Measurements from ENCODE around the gene MGME1. TPM values are rescaled to one million over a fixed set of nuclear protein-coding genes. Genes with fewer than 3 reads are reported as not detected.
A peak's percentile ranks its signal among the peaks of the same experiment; 100 is the strongest.

MGME1 gene
- total and polyA plus RNA-seq, 9 of the 15 experiments (the other 6 are each of a cell fraction or from before 2014, with no cell fraction given): 13.4 to 45.1 (median 30.6) TPM

DNA sequence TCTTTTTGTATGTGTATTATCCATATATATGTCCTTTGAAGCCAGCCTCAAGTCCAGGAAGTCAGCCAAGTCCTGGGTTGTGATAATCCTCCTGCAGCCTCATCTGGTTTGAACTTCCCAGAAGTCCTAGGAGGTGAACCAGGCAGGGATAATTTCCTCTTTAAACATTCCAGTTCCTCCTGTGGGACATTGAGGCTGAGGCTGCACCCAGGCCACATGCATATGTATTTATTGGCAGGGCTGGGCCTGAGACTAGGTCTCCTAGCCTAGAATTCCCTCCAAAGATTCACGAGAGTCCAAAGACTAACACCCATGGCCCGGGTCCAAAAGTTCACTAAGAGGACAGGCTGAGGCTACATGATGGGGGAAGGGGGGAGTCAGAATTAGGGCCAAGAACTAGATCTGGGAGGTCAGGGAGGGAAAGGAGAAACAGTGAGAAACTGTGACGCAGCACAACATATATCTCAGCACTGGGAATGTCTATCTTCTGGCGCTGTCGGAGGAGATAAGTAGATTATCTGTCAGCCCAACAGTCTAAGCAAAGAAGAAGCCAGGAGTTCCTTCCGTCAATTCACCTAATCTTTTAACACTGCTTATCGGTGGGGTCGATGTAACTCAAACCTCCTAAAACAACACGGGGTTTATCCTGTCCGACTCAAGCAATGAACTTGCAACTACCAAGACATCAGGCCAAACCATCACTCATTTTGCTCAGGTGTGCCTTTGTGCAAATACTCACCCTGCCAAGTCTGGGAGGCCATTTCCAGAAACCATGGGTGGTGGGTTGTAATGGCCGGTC, 43.5 kb upstream of the MGME1 start (continued):
- TF ChIP-seq PHB2 (IDR thresholded peaks at IDR 0.05; ENCODE audit: low read depth): peak; percentile 84
- TF ChIP-seq HCFC1 (IDR thresholded peaks at IDR 0.05; ENCODE audit: low read depth, low read length): no peak
- TF ChIP-seq ZNF282 (CRISPR knock-in tag; IDR thresholded peaks at IDR 0.05): no peak
- TF ChIP-seq, protein P1, sequence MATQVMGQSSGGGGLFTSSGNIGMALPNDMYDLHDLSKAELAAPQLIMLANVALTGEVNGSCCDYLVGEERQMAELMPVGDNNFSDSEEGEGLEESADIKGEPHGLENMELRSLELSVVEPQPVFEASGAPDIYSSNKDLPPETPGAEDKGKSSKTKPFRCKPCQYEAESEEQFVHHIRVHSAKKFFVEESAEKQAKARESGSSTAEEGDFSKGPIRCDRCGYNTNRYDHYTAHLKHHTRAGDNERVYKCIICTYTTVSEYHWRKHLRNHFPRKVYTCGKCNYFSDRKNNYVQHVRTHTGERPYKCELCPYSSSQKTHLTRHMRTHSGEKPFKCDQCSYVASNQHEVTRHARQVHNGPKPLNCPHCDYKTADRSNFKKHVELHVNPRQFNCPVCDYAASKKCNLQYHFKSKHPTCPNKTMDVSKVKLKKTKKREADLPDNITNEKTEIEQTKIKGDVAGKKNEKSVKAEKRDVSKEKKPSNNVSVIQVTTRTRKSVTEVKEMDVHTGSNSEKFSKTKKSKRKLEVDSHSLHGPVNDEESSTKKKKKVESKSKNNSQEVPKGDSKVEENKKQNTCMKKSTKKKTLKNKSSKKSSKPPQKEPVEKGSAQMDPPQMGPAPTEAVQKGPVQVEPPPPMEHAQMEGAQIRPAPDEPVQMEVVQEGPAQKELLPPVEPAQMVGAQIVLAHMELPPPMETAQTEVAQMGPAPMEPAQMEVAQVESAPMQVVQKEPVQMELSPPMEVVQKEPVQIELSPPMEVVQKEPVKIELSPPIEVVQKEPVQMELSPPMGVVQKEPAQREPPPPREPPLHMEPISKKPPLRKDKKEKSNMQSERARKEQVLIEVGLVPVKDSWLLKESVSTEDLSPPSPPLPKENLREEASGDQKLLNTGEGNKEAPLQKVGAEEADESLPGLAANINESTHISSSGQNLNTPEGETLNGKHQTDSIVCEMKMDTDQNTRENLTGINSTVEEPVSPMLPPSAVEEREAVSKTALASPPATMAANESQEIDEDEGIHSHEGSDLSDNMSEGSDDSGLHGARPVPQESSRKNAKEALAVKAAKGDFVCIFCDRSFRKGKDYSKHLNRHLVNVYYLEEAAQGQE (IDR thresholded peaks at IDR 0.05; ENCODE audit: borderline replicate concordance): peak; percentile 39; the same call in 1 of the 2 replicates
- TF ChIP-seq, protein P1 (CRISPR knock-in tag; IDR thresholded peaks at IDR 0.05; ENCODE audit: low read depth): no peak
- TF ChIP-seq ZNF23 (CRISPR knock-in tag; IDR thresholded peaks at IDR 0.05): no peak
- TF ChIP-seq, protein P2, sequence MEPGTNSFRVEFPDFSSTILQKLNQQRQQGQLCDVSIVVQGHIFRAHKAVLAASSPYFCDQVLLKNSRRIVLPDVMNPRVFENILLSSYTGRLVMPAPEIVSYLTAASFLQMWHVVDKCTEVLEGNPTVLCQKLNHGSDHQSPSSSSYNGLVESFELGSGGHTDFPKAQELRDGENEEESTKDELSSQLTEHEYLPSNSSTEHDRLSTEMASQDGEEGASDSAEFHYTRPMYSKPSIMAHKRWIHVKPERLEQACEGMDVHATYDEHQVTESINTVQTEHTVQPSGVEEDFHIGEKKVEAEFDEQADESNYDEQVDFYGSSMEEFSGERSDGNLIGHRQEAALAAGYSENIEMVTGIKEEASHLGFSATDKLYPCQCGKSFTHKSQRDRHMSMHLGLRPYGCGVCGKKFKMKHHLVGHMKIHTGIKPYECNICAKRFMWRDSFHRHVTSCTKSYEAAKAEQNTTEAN (CRISPR knock-in tag; IDR thresholded peaks at IDR 0.05): no peak
- no peak; the same call in 1 of the 2 replicates for TF ChIP-seq ZBED1 (IDR thresholded peaks at IDR 0.05)
- TF ChIP-seq CBFA2T3 (IDR thresholded peaks at IDR 0.05): peak; percentile 97
- peak; percentile 66; the same call in 1 of the 2 replicates for TF ChIP-seq NBN (IDR thresholded peaks at IDR 0.05; ENCODE audit: low read depth)
- TF ChIP-seq TAF7 (tag; IDR thresholded peaks at IDR 0.05): no peak
- no peak for TF ChIP-seq ZNF561 (CRISPR knock-in tag; conservative IDR thresholded peaks at IDR 0.05)
- TF ChIP-seq CC2D1A (IDR thresholded peaks at IDR 0.05): peak; percentile 88
- TF ChIP-seq ZNF3 (CRISPR knock-in tag; IDR thresholded peaks at IDR 0.05): no peak
- no peak for TF ChIP-seq ZNF217 (CRISPR knock-in tag; IDR thresholded peaks at IDR 0.05)
- peak; percentile 68 for TF ChIP-seq MAFG (tag; conservative IDR thresholded peaks at IDR 0.05)
- TF ChIP-seq JUND (IDR thresholded peaks at IDR 0.05; ENCODE audit: borderline replicate concordance, low read depth, low read length): peak; percentile 69; the same call in 1 of the 2 replicates
- peak; percentile 43; the same call in 2 of the 3 replicates for TF ChIP-seq JUND (tag; IDR thresholded peaks at IDR 0.05; ENCODE audit: borderline replicate concordance, low read depth, low read length)
- TF ChIP-seq XRCC4 (IDR thresholded peaks at IDR 0.05; ENCODE audit: extremely low read depth, insufficient read depth, insufficient read length): no peak
- TF ChIP-seq KLF6 (CRISPR knock-in tag; IDR thresholded peaks at IDR 0.05; ENCODE audit: borderline replicate concordance): no peak
- no peak for TF ChIP-seq DACH1 (IDR thresholded peaks at IDR 0.05; ENCODE audit: partially characterized antibody)
- no peak for TF ChIP-seq KLF1 (tag; IDR thresholded peaks at IDR 0.05)
